K562 (cell line): ENCODE results near the gene CAPRIN1. TPM values are rescaled to one million over a fixed set of nuclear protein-coding genes. Genes with fewer than 3 reads are reported as not detected.

Experiments
- CBX2 ChIP-seq: fragments of 200-600 bp; sonication (generic); IDR thresholded peaks from one replicate; pipeline ENCODE4 v1.6.1; 2012; ENCODE audit warnings: mild to moderate bottlenecking, low read length, inconsistent platforms; ENCODE audit not compliant: insufficient read depth, poor library complexity, severe bottlenecking
- HDAC1 ChIP-seq, 2 experiments: fragments of 450-650 bp; IDR thresholded peaks; 2 replicates each; pipeline ENCODE4 v1.6.1; 2016 to 2017; ENCODE audit warnings: inconsistent platforms in 1 of 2, mild to moderate bottlenecking in 1 of 2, moderate library complexity in 1 of 2
- HDAC8 ChIP-seq: fragments of 450-650 bp; IDR thresholded peaks from 2 replicates; pipeline ENCODE4 v1.6.1; 2016; ENCODE audit warnings: mild to moderate bottlenecking, missing genetic modification characterization, moderate library complexity, missing compliant biosample characterization
- KLF1 ChIP-seq: fragments of 450-650 bp; IDR thresholded peaks from 2 replicates; pipeline ENCODE4 v1.6.1; 2016; ENCODE audit warnings: missing genetic modification characterization, missing compliant biosample characterization
- LARP7 ChIP-seq: fragments of 450-650 bp; IDR thresholded peaks from 2 replicates; pipeline ENCODE4 v1.6.1; 2016
- LCOR ChIP-seq: sonication (generic); formaldehyde crosslinking; IDR thresholded peaks from 2 replicates; pipeline ENCODE4 v1.8.0; 2022; ENCODE audit warnings: mild to moderate bottlenecking, missing genetic modification reagents
- MEIS2 ChIP-seq: fragments of 450-650 bp; IDR thresholded peaks from 2 replicates; pipeline ENCODE4 v1.6.1; 2014; ENCODE audit warnings: mild to moderate bottlenecking; ENCODE audit not compliant: partially characterized antibody
- MIER1 ChIP-seq: fragments of 450-650 bp; IDR thresholded peaks from 2 replicates; pipeline ENCODE4 v1.6.1; 2016; ENCODE audit warnings: antibody characterized with exemption, mild to moderate bottlenecking, low read depth
- NCOA4 ChIP-seq: fragments of 450-650 bp; IDR thresholded peaks from 2 replicates; pipeline ENCODE4 v1.6.1; 2018; ENCODE audit warnings: mild to moderate bottlenecking; ENCODE audit not compliant: partially characterized antibody
- NFIC ChIP-seq: fragments of 450-650 bp; IDR thresholded peaks from 2 replicates; pipeline ENCODE4 v1.6.1; 2017; ENCODE audit warnings: mild to moderate bottlenecking, inconsistent platforms
- PRMT5 ChIP-seq: sonication (generic); formaldehyde crosslinking; IDR thresholded peaks from 2 replicates; pipeline ENCODE4 v1.5.0; 2020; ENCODE audit warnings: missing genetic modification reagents
- PRPF4 ChIP-seq: fragments of 200-400 bp; formaldehyde crosslinking; IDR thresholded peaks from one replicate; pipeline ENCODE4 v1.6.1; 2017; ENCODE audit warnings: low read length, low read depth, mild to moderate bottlenecking; ENCODE audit not compliant: insufficient read depth, poor library complexity, severe bottlenecking
- RHOXF2B ChIP-seq: fragments of 250-450 bp; sonication (Bioruptor Pico); conservative IDR thresholded peaks from 2 replicates; pipeline ENCODE4 v1.5.1; 2021
- TBL1XR1 ChIP-seq, 2 experiments: IDR thresholded peaks; 2 replicates each; pipeline ENCODE4 v1.6.1; 2012; ENCODE audit warnings: improper control_type of control experiment in 2 of 2, low read length in 2 of 2, mild to moderate bottlenecking in 1 of 2
- U2AF1 ChIP-seq: fragments of 200-400 bp; formaldehyde crosslinking; optimal IDR thresholded peaks from 2 replicates; pipeline ENCODE3; 2017; ENCODE audit warnings: mild to moderate bottlenecking, low read depth, low read length, moderate library complexity
- YY1 ChIP-seq, 3 experiments: IDR thresholded peaks; 2 replicates each; pipeline ENCODE4 v1.6.1; 2011; ENCODE audit warnings: low read length in 2 of 3, mild to moderate bottlenecking in 2 of 3, moderate library complexity in 2 of 3, borderline replicate concordance in 1 of 3, control low read depth in 1 of 3, low read depth in 1 of 3; ENCODE audit not compliant: insufficient read depth in 3 of 3, insufficient replicate concordance in 2 of 3, control insufficient read depth in 1 of 3, insufficient read length in 1 of 3; ENCODE audit errors: extremely low read depth in 1 of 3
- ZBED1 ChIP-seq: IDR thresholded peaks from 2 replicates; pipeline ENCODE4 v1.6.1; 2014
- ZBTB8A ChIP-seq: fragments of 450-650 bp; IDR thresholded peaks from 2 replicates; pipeline ENCODE4 v1.6.1; 2018; ENCODE audit warnings: mild to moderate bottlenecking, moderate library complexity; ENCODE audit not compliant: partially characterized antibody
- ZC3H4 ChIP-seq: sonication (generic); formaldehyde crosslinking; IDR thresholded peaks from 2 replicates; pipeline ENCODE4 v1.9.0; 2021; ENCODE audit warnings: missing genetic modification reagents, borderline replicate concordance
- ZNF143 ChIP-seq: sonication (generic); formaldehyde crosslinking; IDR thresholded peaks from 2 replicates; pipeline ENCODE4 v1.9.0; 2022; ENCODE audit warnings: mild to moderate bottlenecking, missing genetic modification reagents
- ZNF282 ChIP-seq: sonication (generic); formaldehyde crosslinking; IDR thresholded peaks from 2 replicates; pipeline ENCODE4 v1.8.1; 2023; ENCODE audit warnings: missing genetic modification reagents
- ZNF586 ChIP-seq: fragments of 450-650 bp; formaldehyde crosslinking; conservative IDR thresholded peaks from 2 replicates; pipeline ENCODE4 v1.4.0; 2020; ENCODE audit warnings: mild to moderate bottlenecking, moderate library complexity
- ZNF707 ChIP-seq: fragments of 250-450 bp; sonication (Bioruptor Pico); conservative IDR thresholded peaks from 2 replicates; pipeline ENCODE4 v1.8.0; 2022; ENCODE audit warnings: inconsistent platforms, mild to moderate bottlenecking, moderate library complexity
- ZNF77 ChIP-seq: fragments of 250-450 bp; sonication (Bioruptor Pico); IDR thresholded peaks from 2 replicates; pipeline ENCODE4 v1.5.0; 2020
- polyA plus RNA-seq, 8 experiments: library from polyadenylated mRNA; depleted of rRNA in 4 of 8; stranded (reverse) in 5 of 8; unstranded in 3 of 8; fragments of >200 nt; fragmentation: Nextera tagmentation in 2 of 8; fragmentation: Illumina TruSeq in 1 of 8; extraction: Ambion mirVana in 2 of 8; extraction: Trizol in 1 of 8; gene quantifications; 2 replicates each; pipeline versions ENCODE4 v1.2.1 to v1.2.3, GENCODE V29; 2011 to 2014; ENCODE audit warnings: inconsistent platforms in 1 of 8, missing spikeins in 1 of 8
- total RNA-seq, 7 experiments: library from RNA; depleted of rRNA in 6 of 7; stranded (reverse); fragments of >200 nt in 6 of 7; fragmentation: Illumina TruSeq in 2 of 7; extraction: Trizol in 2 of 7; gene quantifications; 2 replicates each; pipeline versions ENCODE4 v1.2.1 to v1.2.3, GENCODE V29; 2011 to 2021; ENCODE audit warnings: low replicate concordance in 1 of 7
- TF ChIP-seq, protein P1 (sequence below): fragments of 250-450 bp; sonication (Bioruptor Pico); IDR thresholded peaks from 2 replicates; pipeline ENCODE4 v1.5.0; 2021; ENCODE audit warnings: mild to moderate bottlenecking, borderline replicate concordance
- TF ChIP-seq, protein P2 (sequence below): IDR thresholded peaks from 2 replicates; pipeline ENCODE4 v1.6.1; 2012; ENCODE audit warnings: low read depth, low read length, improper control_type of control experiment, borderline replicate concordance

The CAPRIN1 gene
- total and polyA plus RNA-seq, 9 of the 15 experiments (the other 6 are each of a cell fraction or from before 2014, with no cell fraction given), result 49.6 to 271 (median 244) TPM

DNA sequence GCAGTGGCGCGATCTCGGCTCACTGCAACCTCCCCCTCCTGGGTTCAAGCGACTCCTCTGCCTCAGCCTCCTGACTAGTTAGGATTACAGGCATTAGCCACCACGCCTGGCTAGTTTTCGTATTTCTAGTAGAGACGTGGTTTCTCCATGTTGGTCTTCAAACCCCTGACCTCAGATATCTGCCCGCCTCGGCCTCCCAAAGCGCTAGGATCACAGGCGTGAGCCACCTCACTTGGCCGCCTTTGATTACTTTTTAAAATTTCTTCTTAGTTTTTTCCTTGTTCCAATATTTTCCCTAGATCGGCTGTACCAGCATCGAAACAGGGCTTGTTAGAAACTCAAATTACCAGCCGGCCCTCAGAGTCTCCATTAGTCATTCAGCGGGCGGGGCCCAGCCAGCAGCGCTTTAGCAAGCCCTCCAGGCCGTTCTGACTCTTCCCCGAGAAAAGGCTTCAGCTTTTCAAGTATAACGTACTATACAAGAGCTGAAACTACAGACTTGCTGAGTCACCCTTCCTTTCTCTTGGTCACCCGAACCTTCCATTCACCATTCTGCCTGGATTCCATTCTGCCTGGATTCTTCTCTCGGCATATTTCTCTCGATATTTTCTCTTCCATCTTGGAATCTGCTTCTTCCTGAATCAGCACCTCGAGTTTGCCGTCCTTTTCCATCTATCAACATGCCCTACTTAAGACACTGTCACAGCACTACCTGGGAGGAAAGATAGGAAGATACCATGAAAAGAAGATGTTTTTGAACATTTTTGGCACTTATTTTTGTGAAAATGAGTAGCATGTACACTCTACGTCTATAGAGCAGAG is 6.7 kb upstream of the CAPRIN1 start (continued):
- TF ChIP-seq U2AF1 (no peak), ZNF77 (CRISPR knock-in tag) (no peak), RHOXF2B (CRISPR knock-in tag) (no peak), PRPF4 (no peak), ZNF707 (CRISPR knock-in tag) (no peak), MEIS2 (no peak), TBL1XR1 (IDR thresholded peaks at IDR 0.05; ENCODE audit: low read length in 2 of 2) (no peak), ZNF586 (CRISPR knock-in tag) (no peak), ZBTB8A (no peak), YY1 (IDR thresholded peaks at IDR 0.05; ENCODE audit: borderline replicate concordance in 1 of 3, control insufficient read depth in 1 of 3, extremely low read depth in 1 of 3, insufficient read depth in 3 of 3, insufficient read length in 1 of 3, insufficient replicate concordance in 2 of 3, low read depth in 1 of 3, low read length in 2 of 3) (peak in 1 of 3 experiments; percentile 74), PRMT5 (CRISPR knock-in tag) (no peak), HDAC1 (IDR thresholded peaks at IDR 0.05) (peak in 1 of 2 experiments; percentile 31; a peak in 1 of 4 replicates), NFIC (0 out of 2 replicates have a peak, but pooled peaks have one; percentile 15), MIER1 (no peak), NCOA4 (no peak), ZC3H4 (CRISPR knock-in tag) (no peak), LARP7 (no peak), CBX2 (no peak), LCOR (CRISPR knock-in tag) (no peak), KLF1 (tag) (no peak), ZBED1 (no peak), HDAC8 (no peak), ZNF282 (CRISPR knock-in tag) (no peak), ZNF143 (no peak)
- TF ChIP-seq, protein P1, sequence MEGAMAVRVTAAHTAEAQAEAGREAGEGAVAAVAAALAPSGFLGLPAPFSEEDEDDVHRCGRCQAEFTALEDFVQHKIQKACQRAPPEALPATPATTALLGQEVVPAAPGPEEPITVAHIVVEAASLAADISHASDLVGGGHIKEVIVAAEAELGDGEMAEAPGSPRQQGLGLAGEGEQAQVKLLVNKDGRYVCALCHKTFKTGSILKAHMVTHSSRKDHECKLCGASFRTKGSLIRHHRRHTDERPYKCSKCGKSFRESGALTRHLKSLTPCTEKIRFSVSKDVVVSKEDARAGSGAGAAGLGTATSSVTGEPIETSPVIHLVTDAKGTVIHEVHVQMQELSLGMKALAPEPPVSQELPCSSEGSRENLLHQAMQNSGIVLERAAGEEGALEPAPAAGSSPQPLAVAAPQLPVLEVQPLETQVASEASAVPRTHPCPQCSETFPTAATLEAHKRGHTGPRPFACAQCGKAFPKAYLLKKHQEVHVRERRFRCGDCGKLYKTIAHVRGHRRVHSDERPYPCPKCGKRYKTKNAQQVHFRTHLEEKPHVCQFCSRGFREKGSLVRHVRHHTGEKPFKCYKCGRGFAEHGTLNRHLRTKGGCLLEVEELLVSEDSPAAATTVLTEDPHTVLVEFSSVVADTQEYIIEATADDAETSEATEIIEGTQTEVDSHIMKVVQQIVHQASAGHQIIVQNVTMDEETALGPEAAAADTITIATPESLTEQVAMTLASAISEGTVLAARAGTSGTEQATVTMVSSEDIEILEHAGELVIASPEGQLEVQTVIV (CRISPR knock-in tag), result no peak
- TF ChIP-seq, protein P2, sequence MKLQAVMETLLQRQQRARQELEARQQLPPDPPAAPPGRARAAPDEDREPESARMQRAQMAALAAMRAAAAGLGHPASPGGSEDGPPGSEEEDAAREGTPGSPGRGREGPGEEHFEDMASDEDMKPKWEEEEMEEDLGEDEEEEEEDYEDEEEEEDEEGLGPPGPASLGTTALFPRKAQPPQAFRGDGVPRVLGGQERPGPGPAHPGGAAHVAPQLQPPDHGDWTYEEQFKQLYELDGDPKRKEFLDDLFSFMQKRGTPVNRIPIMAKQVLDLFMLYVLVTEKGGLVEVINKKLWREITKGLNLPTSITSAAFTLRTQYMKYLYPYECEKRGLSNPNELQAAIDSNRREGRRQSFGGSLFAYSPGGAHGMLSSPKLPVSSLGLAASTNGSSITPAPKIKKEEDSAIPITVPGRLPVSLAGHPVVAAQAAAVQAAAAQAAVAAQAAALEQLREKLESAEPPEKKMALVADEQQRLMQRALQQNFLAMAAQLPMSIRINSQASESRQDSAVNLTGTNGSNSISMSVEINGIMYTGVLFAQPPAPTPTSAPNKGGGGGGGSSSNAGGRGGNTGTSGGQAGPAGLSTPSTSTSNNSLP, result no peak
